ENCODE measurements around the gene ST6GAL1. TPM values are rescaled to one million over a fixed set of nuclear protein-coding genes. Genes with fewer than 3 reads are reported as not detected.

ST6GAL1 gene
- total RNA-seq, 1 donor from 2014 or later, result 36.6 TPM

DNA sequence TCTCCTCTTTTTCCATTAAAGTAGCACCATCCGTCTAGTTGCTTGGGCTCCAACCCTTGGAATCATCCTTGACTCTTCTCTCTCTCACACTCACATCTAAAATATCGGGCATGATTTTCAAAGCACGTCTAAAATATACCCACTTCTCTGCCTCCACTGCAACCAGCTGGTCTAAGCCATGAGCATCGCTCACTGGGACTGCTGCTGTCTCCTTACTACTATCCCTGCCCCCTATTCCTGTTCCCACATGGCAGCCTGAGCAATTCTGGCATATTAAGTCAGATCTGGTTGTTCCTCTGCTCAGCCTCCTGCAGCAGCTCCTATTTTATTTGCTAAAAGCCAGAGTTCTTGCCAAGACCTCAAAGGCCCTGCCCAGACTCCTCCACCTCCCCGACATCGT is 53.7 kb downstream of the ST6GAL1 start:
- Mint-ChIP-seq H3K4me1 (ENCODE audit: low read depth) (peaks cover 35% of the 10 kb centered on the region), H3K27me3 (ENCODE audit: low read depth) (no peaks in the 10 kb centered on the region), H3K27ac (ENCODE audit: unreplicated experiment) (no peak overlapping the region), H3K36me3 (ENCODE audit: low read depth) (peaks cover 18% of the 10 kb centered on the region), H3K9me3 (ENCODE audit: low read depth) (no peaks in the 10 kb centered on the region), H3K4me3 (ENCODE audit: unreplicated experiment) (no peak overlapping the region)
- no peak for DNase-seq (ENCODE audit: low spot score)
- TF ChIP-seq, protein P1, sequence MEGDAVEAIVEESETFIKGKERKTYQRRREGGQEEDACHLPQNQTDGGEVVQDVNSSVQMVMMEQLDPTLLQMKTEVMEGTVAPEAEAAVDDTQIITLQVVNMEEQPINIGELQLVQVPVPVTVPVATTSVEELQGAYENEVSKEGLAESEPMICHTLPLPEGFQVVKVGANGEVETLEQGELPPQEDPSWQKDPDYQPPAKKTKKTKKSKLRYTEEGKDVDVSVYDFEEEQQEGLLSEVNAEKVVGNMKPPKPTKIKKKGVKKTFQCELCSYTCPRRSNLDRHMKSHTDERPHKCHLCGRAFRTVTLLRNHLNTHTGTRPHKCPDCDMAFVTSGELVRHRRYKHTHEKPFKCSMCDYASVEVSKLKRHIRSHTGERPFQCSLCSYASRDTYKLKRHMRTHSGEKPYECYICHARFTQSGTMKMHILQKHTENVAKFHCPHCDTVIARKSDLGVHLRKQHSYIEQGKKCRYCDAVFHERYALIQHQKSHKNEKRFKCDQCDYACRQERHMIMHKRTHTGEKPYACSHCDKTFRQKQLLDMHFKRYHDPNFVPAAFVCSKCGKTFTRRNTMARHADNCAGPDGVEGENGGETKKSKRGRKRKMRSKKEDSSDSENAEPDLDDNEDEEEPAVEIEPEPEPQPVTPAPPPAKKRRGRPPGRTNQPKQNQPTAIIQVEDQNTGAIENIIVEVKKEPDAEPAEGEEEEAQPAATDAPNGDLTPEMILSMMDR (IDR thresholded peaks at IDR 0.05), result no peak

DNA sequence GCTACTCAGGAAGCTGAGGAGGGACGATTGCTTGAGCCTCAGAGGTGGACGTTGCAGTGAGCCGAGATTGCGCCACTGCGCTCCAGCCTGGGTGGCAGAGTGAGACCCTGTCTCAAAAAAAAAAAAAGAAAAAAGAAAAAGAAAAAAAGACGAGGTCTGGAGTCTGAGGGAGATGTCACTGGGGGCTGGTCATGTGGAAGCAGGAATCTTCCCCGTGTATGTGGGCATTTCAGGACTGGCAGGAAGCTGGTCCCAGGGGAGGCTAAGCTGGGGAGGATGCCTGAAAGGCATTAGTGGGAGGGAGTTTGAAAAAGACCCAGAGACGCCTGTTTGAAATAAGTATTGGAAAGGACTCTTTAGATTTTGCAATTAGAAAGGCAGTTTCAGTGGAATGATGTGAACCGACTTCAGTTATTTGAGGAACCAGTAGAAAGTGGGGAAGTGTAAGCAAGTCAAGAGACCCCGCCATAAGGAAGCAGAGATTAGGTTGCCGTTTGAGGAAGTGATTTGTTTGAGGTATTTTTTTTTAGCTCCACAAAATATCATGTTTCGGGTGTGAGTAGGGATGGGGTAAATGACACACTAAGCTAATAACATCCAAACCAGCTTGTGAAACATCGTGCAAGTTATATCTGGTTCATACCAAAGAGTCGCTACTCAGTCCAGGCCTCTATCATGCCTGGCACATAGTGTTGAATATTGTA is 55.5 kb downstream of the ST6GAL1 start:
- TF ChIP-seq, protein P1 (IDR thresholded peaks at IDR 0.05), result no peak
- Mint-ChIP-seq H3K36me3 (ENCODE audit: low read depth) (peaks cover 17% of the 10 kb centered on the region), H3K4me3 (ENCODE audit: unreplicated experiment) (peak overlapping the region; percentile 5), H3K9me3 (ENCODE audit: low read depth) (no peaks in the 10 kb centered on the region), H3K27me3 (ENCODE audit: low read depth) (no peaks in the 10 kb centered on the region), H3K4me1 (ENCODE audit: low read depth) (peaks cover 41% of the 10 kb centered on the region), H3K27ac (ENCODE audit: unreplicated experiment) (peak overlapping the region; percentile 92)
- DNase-seq (ENCODE audit: low spot score), result no peak

DNA sequence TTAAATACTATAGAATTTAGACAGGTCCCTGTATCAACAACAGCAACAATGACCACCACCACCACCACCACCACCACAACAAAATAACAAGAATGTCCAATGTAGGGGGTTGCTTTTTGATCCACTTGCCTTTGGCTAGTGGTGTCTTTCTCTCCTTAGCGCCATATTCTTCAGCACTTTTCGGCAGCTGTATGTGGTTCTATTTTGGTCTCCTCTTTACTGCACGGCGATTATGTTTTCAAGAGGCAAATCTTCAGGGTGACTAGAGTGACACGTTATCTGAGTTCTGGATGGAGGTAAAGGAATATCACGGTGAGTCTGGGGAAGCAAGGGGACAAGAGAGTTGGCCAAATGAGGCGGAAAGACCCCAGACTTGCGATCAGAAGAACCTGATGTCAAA is 56.1 kb downstream of the ST6GAL1 start:
- TF ChIP-seq, protein P1 (IDR thresholded peaks at IDR 0.05), result no peak
- Mint-ChIP-seq H3K4me3 (ENCODE audit: unreplicated experiment) (no peak overlapping the region), H3K9me3 (ENCODE audit: low read depth) (no peaks in the 10 kb centered on the region), H3K36me3 (ENCODE audit: low read depth) (peaks cover 16% of the 10 kb centered on the region), H3K4me1 (ENCODE audit: low read depth) (peaks cover 47% of the 10 kb centered on the region), H3K27ac (ENCODE audit: unreplicated experiment) (peak overlapping the region; percentile 86), H3K27me3 (ENCODE audit: low read depth) (no peaks in the 10 kb centered on the region)
- DNase-seq (ENCODE audit: low spot score), result no peak

DNA sequence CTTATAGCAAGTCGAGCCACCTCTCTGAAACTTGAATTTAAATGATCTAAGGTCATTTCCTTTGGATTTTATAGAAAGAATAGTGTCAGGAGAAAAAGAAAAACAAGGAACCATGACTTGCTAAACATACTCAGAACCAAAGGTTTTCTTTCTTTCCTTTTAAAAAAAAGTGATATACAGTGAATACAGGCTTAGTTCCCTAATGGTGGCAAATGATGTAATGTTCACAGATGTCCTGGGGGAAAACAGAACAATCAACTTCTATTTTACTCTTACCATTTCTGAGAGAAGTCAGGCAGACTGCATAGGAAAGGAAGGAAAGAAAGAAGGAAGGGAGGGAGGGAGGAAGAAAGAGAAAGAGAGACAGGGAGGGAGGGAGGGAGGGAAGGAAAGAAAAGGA is 56.5 kb downstream of the ST6GAL1 start:
- no peak overlapping the region for H3K4me3 Mint-ChIP-seq (ENCODE audit: unreplicated experiment)
- no peaks in the 10 kb centered on the region for H3K27me3 Mint-ChIP-seq (ENCODE audit: low read depth)
- TF ChIP-seq, protein P1 (IDR thresholded peaks at IDR 0.05), result no peak
- H3K36me3 Mint-ChIP-seq (ENCODE audit: low read depth), result peaks cover 18% of the 10 kb centered on the region
- peaks cover 48% of the 10 kb centered on the region for H3K4me1 Mint-ChIP-seq (ENCODE audit: low read depth)
- peak overlapping the region; percentile 86 for H3K27ac Mint-ChIP-seq (ENCODE audit: unreplicated experiment)
- no peaks in the 10 kb centered on the region for H3K9me3 Mint-ChIP-seq (ENCODE audit: low read depth)
- no peak for DNase-seq (ENCODE audit: low spot score)

DNA sequence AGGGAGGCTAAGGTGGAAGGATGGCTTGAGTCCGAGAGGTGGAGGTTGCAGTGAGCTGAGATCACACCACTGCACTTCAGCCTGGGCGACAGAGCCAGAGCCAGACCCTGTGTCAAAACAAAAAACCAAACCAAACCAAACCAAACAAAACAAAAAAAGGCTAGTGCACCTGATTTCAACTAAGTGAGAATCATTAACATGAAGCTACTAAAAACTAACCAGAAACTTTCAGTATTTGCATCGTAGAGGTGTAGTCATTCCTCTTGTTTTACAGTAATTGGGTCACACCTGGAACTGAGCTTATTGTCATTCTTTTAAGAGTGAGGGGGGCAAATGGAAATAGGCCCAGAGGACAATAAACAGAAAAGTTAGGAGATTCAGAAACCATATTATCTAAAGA is 58.5 kb downstream of the ST6GAL1 start:
- TF ChIP-seq, protein P1 (IDR thresholded peaks at IDR 0.05), result no peak
- Mint-ChIP-seq H3K4me1 (ENCODE audit: low read depth) (peaks cover 43% of the 10 kb centered on the region), H3K9me3 (ENCODE audit: low read depth) (no peaks in the 10 kb centered on the region), H3K4me3 (ENCODE audit: unreplicated experiment) (no peak overlapping the region), H3K36me3 (ENCODE audit: low read depth) (peaks cover 14% of the 10 kb centered on the region), H3K27me3 (ENCODE audit: low read depth) (no peaks in the 10 kb centered on the region), H3K27ac (ENCODE audit: unreplicated experiment) (no peak overlapping the region)
- DNase-seq (ENCODE audit: low spot score), result no peak
